DND-41 (cell line): Measurements from ENCODE around the gene ABHD4.
A peak's percentile ranks its signal among the peaks of the same experiment; 100 is the strongest.

Experiments used
- ATAC-seq: fragments of 200-7000 bp; cut with Tn5 transposase; 3 replicates; pipeline ENCODE4 v1.9.1; 2021; ENCODE audit warnings: low read depth; ENCODE audit not compliant: insufficient read depth
- DNase-seq: peaks from one replicate; pipeline ENCODE4 v3.0.0-alpha.2; 2020
- H2AFZ ChIP-seq: 2 replicates; pipeline ENCODE4 v1.6.0; 2012; ENCODE audit warnings: low read depth, low read length
- H3K27ac ChIP-seq: 2 replicates; pipeline ENCODE4 v1.5.1; 2012; ENCODE audit warnings: low read length, inconsistent platforms
- H3K27me3 ChIP-seq: fragments of 200-600 bp; sonication (generic); 2 replicates; pipeline ENCODE4 v1.6.0; 2012; ENCODE audit warnings: low read length, mild to moderate bottlenecking, inconsistent platforms; ENCODE audit not compliant: insufficient read depth, poor library complexity
- H3K36me3 ChIP-seq: 2 replicates; pipeline ENCODE4 v1.5.1; 2012; ENCODE audit warnings: low read length, inconsistent platforms; ENCODE audit not compliant: insufficient read depth
- H3K4me1 ChIP-seq: 2 replicates; pipeline ENCODE4 v1.5.1; 2012; ENCODE audit warnings: mild to moderate bottlenecking, low read length; ENCODE audit not compliant: insufficient read depth
- H3K4me2 ChIP-seq: 2 replicates; pipeline ENCODE4 v1.6.0; 2012; ENCODE audit warnings: mild to moderate bottlenecking, moderate library complexity, low read length, inconsistent platforms; ENCODE audit not compliant: insufficient read depth
- H3K4me3 ChIP-seq, 2 experiments: fragments of 200-600 bp in 1 of 2; shearing (Covaris generic) in 1 of 2; 2 replicates each; pipeline ENCODE4 v1.5.1; 2012 to 2016; ENCODE audit warnings: inconsistent platforms in 2 of 2, low read length in 2 of 2, mild to moderate bottlenecking in 2 of 2, low read depth in 1 of 2, moderate library complexity in 1 of 2
- H3K79me2 ChIP-seq: 2 replicates; pipeline ENCODE4 v1.6.0; 2012; ENCODE audit warnings: low read length, inconsistent platforms; ENCODE audit not compliant: insufficient read depth
- H3K9ac ChIP-seq: 2 replicates; pipeline ENCODE4 v1.6.0; 2012; ENCODE audit warnings: low read depth, mild to moderate bottlenecking, inconsistent platforms, low read length, moderate library complexity
- H3K9me3 ChIP-seq: 2 replicates; pipeline ENCODE4 v1.5.1; 2012; ENCODE audit warnings: low read length, moderate library complexity, mild to moderate bottlenecking, inconsistent platforms; ENCODE audit not compliant: insufficient read depth, severe bottlenecking
- H4K20me1 ChIP-seq: 2 replicates; pipeline ENCODE4 v1.6.0; 2012; ENCODE audit warnings: low read length; ENCODE audit not compliant: insufficient read depth
- EZH2 ChIP-seq: IDR thresholded peaks from 3 replicates; pipeline ENCODE4 v1.6.1; 2012; ENCODE audit warnings: borderline replicate concordance, low read depth, mild to moderate bottlenecking, moderate library complexity, low read length, inconsistent platforms; ENCODE audit not compliant: severe bottlenecking
- TF ChIP-seq, protein P1 (sequence below): IDR thresholded peaks from 2 replicates; pipeline ENCODE4 v1.5.1; 2012; ENCODE audit warnings: borderline replicate concordance, low read length, moderate library complexity, mild to moderate bottlenecking; ENCODE audit not compliant: poor library complexity, severe bottlenecking; ENCODE audit errors: extremely low read depth

ABHD4 gene

DNA sequence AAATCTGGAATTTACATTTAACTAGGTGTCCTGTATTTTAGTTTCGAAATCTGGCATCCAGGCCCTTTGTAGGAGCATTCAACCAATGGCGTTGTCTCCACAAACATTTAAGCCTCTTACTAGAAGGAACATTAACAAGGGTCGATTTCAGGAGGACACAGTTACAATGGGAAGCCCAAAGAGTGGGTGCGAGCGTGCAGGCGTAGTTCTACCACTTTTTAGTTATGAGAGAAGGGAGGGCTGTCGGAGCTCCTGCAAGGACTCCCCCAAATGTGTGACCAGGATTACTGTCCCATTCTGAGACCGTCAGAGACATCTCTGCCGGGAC lies 365 bp upstream of the ABHD4 start:
- ATAC-seq, result no peak
- no peaks in the 10 kb centered on the region for H3K36me3 ChIP-seq
- H4K20me1 ChIP-seq, result no peaks in the 10 kb centered on the region
- H3K4me1 ChIP-seq, result peaks cover 13% of the 10 kb centered on the region
- peaks cover 87% of the 10 kb centered on the region for H3K27me3 ChIP-seq
- H2AFZ ChIP-seq, result peak overlapping the region; percentile 91
- no peak for TF ChIP-seq EZH2
- peak overlapping the region; percentile 89 for H3K4me2 ChIP-seq
- no peaks in the 10 kb centered on the region for H3K9me3 ChIP-seq
- H3K27ac ChIP-seq, result no peak overlapping the region
- peak overlapping the region; percentile 17 to 67; a peak in 3 of 4 replicates for H3K4me3 ChIP-seq
- H3K79me2 ChIP-seq, result no peaks in the 10 kb centered on the region
- peak overlapping the region; percentile 49; the same call in 1 of the 2 replicates for H3K9ac ChIP-seq
- DNase-seq, result no peak

DNA sequence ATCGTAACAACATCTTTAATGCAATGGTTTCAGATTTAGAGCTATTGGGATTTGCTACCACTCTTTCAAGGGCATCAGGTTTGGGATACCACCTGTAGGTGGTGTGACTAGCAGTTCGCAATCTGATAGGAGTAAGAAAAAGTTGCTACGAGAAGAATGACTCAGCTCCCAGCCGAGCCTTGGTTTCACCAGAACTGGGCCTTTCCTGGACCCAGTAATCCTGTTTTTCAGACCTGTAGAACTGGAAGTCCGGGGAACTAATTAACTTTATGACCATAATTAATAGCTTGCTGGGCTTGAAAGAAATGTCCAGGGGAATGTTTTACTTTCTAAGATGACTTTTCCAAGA lies 770 bp downstream of the ABHD4 start:
- no peak overlapping the region for H3K27ac ChIP-seq
- peak overlapping the region; percentile 49; the same call in 1 of the 2 replicates for H3K9ac ChIP-seq
- H3K4me2 ChIP-seq, result peak overlapping the region; percentile 89
- H3K36me3 ChIP-seq, result no peaks in the 10 kb centered on the region
- DNase-seq, result no peak
- no peak for TF ChIP-seq EZH2
- TF ChIP-seq, protein P1, sequence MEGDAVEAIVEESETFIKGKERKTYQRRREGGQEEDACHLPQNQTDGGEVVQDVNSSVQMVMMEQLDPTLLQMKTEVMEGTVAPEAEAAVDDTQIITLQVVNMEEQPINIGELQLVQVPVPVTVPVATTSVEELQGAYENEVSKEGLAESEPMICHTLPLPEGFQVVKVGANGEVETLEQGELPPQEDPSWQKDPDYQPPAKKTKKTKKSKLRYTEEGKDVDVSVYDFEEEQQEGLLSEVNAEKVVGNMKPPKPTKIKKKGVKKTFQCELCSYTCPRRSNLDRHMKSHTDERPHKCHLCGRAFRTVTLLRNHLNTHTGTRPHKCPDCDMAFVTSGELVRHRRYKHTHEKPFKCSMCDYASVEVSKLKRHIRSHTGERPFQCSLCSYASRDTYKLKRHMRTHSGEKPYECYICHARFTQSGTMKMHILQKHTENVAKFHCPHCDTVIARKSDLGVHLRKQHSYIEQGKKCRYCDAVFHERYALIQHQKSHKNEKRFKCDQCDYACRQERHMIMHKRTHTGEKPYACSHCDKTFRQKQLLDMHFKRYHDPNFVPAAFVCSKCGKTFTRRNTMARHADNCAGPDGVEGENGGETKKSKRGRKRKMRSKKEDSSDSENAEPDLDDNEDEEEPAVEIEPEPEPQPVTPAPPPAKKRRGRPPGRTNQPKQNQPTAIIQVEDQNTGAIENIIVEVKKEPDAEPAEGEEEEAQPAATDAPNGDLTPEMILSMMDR, result no peak
- H3K4me1 ChIP-seq, result peaks cover 13% of the 10 kb centered on the region
- H4K20me1 ChIP-seq, result no peaks in the 10 kb centered on the region
- H3K4me3 ChIP-seq, result peak overlapping the region in 1 of 2 experiments; percentile 67; a peak in 1 of 4 replicates
- no peaks in the 10 kb centered on the region for H3K79me2 ChIP-seq
- peaks cover 81% of the 10 kb centered on the region for H3K27me3 ChIP-seq
- no peaks in the 10 kb centered on the region for H3K9me3 ChIP-seq
- ATAC-seq, result no peak
- H2AFZ ChIP-seq, result peak overlapping the region; percentile 91; the same call in 1 of the 2 replicates

DNA sequence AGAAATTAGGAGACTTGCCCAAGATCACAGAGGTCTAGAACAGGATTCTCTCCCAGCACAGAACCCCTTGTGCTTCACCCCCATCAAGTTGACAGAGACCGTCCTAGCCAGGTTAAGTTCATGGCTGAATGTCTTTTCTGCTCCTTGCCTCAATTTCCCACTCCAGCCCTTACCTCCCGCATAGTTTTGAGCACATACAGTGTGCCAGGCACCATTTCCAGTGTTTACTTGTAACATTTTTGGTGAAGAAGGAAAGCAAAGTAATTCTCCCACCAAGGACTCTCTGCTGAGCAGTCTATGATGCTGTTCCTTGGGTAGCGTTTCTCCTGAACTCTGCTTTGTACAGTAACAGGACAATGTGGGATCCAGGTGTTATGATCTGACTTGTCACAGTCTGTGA lies 1.2 kb downstream of the ABHD4 start:
- TF ChIP-seq, protein P1, result no peak
- no peak for TF ChIP-seq EZH2
- Histone ChIP-seq H4K20me1 (no peaks in the 10 kb centered on the region), H3K36me3 (no peaks in the 10 kb centered on the region), H3K79me2 (no peaks in the 10 kb centered on the region), H3K27ac (no peak overlapping the region), H3K9ac (no peak overlapping the region), H2AFZ (no peak overlapping the region), H3K9me3 (no peaks in the 10 kb centered on the region), H3K4me3 (no peak overlapping the region), H3K4me1 (peaks cover 13% of the 10 kb centered on the region), H3K27me3 (peaks cover 76% of the 10 kb centered on the region), H3K4me2 (no peak overlapping the region)
- no peak for DNase-seq
- ATAC-seq, result no peak

DNA sequence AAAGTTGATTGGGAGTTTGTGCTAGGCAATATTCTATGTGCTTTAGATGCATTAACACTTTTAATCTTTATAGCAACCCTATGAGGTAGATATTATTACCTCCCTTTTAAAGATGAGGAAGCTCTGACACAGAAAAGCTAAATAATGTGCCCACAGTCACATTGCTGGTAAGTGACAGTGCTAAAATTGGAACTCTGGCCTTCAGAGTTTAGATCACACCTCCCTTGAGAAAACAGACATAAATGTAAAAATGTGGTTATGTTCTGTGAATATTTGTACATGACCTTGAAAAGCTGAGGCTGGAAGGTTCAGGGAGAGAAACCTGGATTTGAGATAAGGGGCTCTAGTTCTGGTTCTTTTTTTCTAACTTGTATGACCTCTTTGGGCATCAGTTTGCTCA lies 1.9 kb downstream of the ABHD4 start:
- Histone ChIP-seq H4K20me1 (no peaks in the 10 kb centered on the region), H3K4me1 (peaks cover 13% of the 10 kb centered on the region), H3K4me3 (no peak overlapping the region), H3K9me3 (no peaks in the 10 kb centered on the region), H3K79me2 (no peaks in the 10 kb centered on the region), H3K9ac (no peak overlapping the region), H2AFZ (no peak overlapping the region), H3K4me2 (no peak overlapping the region), H3K27me3 (peaks cover 69% of the 10 kb centered on the region), H3K27ac (no peak overlapping the region), H3K36me3 (no peaks in the 10 kb centered on the region)
- no peak for ATAC-seq
- DNase-seq, result no peak
- peak; percentile 9 for TF ChIP-seq EZH2
- TF ChIP-seq, protein P1, result no peak
